Ishikawa (cell line): ENCODE results near the gene OR1D5.

Experiments
- CEBPB ChIP-seq: IDR thresholded peaks from 2 replicates; pipeline ENCODE4 v1.6.1; 2012
- CREB1 ChIP-seq: IDR thresholded peaks from 2 replicates; pipeline ENCODE4 v1.6.1; 2012; ENCODE audit warnings: low read depth
- EGR1 ChIP-seq: IDR thresholded peaks from 2 replicates; pipeline ENCODE4 v1.6.1; 2012
- EP300 ChIP-seq: IDR thresholded peaks from 2 replicates; pipeline ENCODE4 v1.6.1; 2012; ENCODE audit warnings: borderline replicate concordance
- FOXM1 ChIP-seq: IDR thresholded peaks from 2 replicates; pipeline ENCODE4 v1.6.1; 2012; ENCODE audit warnings: low read depth, borderline replicate concordance
- NFIC ChIP-seq: IDR thresholded peaks from 2 replicates; pipeline ENCODE4 v1.6.1; 2012
- RAD21 ChIP-seq: IDR thresholded peaks from 2 replicates; pipeline ENCODE4 v1.6.1; 2012; ENCODE audit warnings: low read depth
- TAF1 ChIP-seq: IDR thresholded peaks from 2 replicates; pipeline ENCODE4 v1.6.1; 2012; ENCODE audit warnings: low read depth, mild to moderate bottlenecking
- TCF12 ChIP-seq: IDR thresholded peaks from 2 replicates; pipeline ENCODE4 v1.6.1; 2012; ENCODE audit warnings: low read depth
- TEAD4 ChIP-seq: IDR thresholded peaks from 2 replicates; pipeline ENCODE4 v1.6.1; 2012
- YY1 ChIP-seq: IDR thresholded peaks from 2 replicates; pipeline ENCODE4 v1.6.1; 2012; ENCODE audit warnings: low read depth
- ZBTB7A ChIP-seq: IDR thresholded peaks from 2 replicates; pipeline ENCODE4 v1.6.1; 2012; ENCODE audit warnings: low read depth
- TF ChIP-seq, protein P1 (sequence below): IDR thresholded peaks from 2 replicates; pipeline ENCODE4 v1.6.1; 2012
- TF ChIP-seq, protein P2 (sequence below): IDR thresholded peaks from 2 replicates; pipeline ENCODE4 v1.6.1; 2012
- TF ChIP-seq, protein P3 (sequence below): IDR thresholded peaks from 2 replicates; pipeline ENCODE4 v1.6.1; 2012; ENCODE audit warnings: low read depth, mild to moderate bottlenecking

The OR1D5 gene

DNA sequence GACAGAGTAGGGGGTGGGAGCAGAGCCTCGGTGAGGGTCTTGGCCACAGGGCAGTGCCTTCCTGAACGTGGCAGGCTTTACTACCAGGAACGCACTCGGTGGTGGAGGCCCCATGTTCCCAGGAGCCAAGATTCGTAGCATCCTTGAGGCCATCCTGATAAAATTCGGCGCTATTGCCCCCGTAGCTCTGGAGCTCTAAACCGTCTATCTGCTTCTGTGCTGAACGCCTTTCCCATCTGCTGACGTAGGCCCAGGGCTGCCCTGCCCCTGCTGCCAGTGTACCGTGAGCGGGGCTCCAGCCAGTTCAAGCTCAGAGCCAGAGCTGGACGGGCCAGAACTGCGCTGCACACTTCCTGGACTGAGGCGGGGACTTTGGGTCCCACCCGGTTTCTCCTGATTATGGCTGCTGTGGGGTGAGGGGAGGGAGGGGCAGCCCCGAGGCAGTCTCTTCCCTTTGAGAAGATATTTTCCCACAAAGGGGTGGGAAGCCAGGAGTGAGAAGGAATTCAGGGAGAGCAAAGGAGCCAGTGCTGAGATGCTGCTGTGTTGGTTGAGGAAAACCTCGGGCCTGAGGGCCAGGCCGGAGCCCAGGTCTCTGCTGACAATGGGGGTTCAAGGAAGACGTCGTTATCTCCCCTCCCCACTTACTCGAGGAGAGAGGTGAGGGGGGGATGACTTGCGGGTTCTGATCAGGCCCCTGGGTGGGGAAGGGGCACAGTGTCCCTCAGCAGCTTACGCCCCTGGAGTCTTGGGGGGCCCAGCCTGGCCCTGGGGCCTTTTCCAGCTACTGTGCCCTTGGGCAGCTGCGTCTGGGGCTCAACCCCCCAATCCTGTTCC, 29.4 kb downstream of the OR1D5 start:
- no peak for TF ChIP-seq TAF1
- no peak for TF ChIP-seq RAD21
- TF ChIP-seq TEAD4, result no peak
- no peak for TF ChIP-seq TCF12
- TF ChIP-seq, protein P1, sequence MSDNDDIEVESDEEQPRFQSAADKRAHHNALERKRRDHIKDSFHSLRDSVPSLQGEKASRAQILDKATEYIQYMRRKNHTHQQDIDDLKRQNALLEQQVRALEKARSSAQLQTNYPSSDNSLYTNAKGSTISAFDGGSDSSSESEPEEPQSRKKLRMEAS, result no peak
- no peak for TF ChIP-seq CEBPB
- TF ChIP-seq, protein P2, sequence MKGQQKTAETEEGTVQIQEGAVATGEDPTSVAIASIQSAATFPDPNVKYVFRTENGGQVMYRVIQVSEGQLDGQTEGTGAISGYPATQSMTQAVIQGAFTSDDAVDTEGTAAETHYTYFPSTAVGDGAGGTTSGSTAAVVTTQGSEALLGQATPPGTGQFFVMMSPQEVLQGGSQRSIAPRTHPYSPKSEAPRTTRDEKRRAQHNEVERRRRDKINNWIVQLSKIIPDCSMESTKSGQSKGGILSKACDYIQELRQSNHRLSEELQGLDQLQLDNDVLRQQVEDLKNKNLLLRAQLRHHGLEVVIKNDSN, result no peak
- TF ChIP-seq EP300, result no peak
- no peak for TF ChIP-seq NFIC
- no peak for TF ChIP-seq CREB1
- TF ChIP-seq YY1, result no peak
- TF ChIP-seq, protein P3, sequence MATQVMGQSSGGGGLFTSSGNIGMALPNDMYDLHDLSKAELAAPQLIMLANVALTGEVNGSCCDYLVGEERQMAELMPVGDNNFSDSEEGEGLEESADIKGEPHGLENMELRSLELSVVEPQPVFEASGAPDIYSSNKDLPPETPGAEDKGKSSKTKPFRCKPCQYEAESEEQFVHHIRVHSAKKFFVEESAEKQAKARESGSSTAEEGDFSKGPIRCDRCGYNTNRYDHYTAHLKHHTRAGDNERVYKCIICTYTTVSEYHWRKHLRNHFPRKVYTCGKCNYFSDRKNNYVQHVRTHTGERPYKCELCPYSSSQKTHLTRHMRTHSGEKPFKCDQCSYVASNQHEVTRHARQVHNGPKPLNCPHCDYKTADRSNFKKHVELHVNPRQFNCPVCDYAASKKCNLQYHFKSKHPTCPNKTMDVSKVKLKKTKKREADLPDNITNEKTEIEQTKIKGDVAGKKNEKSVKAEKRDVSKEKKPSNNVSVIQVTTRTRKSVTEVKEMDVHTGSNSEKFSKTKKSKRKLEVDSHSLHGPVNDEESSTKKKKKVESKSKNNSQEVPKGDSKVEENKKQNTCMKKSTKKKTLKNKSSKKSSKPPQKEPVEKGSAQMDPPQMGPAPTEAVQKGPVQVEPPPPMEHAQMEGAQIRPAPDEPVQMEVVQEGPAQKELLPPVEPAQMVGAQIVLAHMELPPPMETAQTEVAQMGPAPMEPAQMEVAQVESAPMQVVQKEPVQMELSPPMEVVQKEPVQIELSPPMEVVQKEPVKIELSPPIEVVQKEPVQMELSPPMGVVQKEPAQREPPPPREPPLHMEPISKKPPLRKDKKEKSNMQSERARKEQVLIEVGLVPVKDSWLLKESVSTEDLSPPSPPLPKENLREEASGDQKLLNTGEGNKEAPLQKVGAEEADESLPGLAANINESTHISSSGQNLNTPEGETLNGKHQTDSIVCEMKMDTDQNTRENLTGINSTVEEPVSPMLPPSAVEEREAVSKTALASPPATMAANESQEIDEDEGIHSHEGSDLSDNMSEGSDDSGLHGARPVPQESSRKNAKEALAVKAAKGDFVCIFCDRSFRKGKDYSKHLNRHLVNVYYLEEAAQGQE, result no peak
- no peak for TF ChIP-seq EGR1
- no peak for TF ChIP-seq FOXM1
- no peak for TF ChIP-seq ZBTB7A

DNA sequence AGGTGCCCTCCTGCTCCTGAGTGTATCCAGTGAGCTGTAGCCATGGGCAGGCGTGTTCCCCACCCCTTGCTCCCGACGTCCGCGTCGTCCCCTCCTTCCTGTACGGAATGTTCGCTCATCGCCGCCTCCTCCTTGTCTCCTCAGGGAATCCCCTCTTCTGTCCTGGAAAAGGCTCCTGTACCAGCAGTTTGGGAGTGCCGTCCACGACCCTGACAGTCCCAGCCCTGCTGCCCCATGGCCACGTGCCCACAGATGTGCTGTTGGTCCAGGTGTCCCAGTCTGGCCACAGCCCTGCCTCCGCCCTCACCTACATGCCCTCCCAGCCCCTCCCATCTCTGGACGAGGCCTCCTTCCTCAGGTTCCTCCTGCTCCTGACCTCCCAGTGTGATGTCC, 30.2 kb downstream of the OR1D5 start:
- TF ChIP-seq TEAD4 (no peak), RAD21 (no peak), FOXM1 (no peak), TCF12 (no peak), CEBPB (no peak), EP300 (no peak), TAF1 (no peak), NFIC (no peak), EGR1 (no peak), CREB1 (no peak), YY1 (no peak), ZBTB7A (no peak)
- TF ChIP-seq, protein P3, result no peak
- TF ChIP-seq, protein P2, result no peak
- TF ChIP-seq, protein P1, result no peak

DNA sequence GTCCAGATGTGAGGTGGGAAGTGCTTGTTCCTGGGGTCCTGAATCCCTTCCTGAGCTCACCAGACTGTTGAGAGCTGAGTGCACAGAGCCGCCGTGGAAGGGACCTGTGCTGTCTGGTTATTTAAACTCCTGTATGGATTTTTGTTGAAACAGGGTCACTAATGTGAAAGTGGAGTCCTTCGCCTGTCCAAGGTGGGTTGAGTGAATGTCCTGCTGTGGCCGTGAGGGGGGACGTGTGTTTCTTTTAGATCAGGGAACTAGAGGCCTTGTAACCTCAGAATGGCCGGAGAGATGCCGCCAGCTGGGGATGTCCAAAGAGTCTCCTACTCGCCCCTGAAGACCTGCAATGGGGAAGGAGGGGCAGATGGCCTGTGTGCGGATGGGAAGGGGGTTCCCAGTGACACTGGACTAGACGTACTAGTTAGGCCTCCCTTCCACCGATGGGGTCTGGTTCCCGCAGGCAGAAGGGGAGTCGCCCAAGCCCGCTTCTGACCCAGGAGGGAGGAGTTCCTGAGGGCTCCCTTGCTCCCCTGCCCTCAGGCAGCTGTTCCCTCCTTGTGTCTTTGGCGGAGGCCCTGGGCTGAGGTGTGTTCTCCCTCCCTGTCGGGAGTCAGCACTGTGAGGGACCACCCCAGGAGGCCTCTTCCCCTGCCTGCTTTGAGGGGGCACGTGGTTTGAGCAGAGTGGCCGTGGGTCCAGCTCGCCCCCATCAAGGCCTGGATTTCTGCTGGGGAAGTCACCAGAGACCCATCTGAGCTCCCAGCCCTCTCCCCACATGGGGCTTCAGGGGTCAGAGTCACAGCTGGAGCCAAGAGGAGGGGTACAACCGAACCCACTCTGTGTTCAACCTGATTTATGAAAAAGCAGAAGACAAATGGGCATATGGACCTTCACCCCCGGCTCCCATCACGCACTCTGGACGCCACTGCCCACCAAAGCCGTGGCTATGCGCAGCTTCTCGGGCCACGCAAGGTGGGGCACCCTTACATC, 30.9 kb downstream of the OR1D5 start:
- TF ChIP-seq, protein P2, result no peak
- TF ChIP-seq RAD21 (no peak), ZBTB7A (no peak), TEAD4 (no peak), NFIC (no peak), CREB1 (no peak), TAF1 (no peak), CEBPB (no peak), YY1 (no peak), TCF12 (no peak), EP300 (no peak), EGR1 (no peak), FOXM1 (no peak)
- TF ChIP-seq, protein P3, result no peak
- TF ChIP-seq, protein P1, result no peak
